Measurements from ENCODE around the gene TEDC1.

The TEDC1 gene

DNA sequence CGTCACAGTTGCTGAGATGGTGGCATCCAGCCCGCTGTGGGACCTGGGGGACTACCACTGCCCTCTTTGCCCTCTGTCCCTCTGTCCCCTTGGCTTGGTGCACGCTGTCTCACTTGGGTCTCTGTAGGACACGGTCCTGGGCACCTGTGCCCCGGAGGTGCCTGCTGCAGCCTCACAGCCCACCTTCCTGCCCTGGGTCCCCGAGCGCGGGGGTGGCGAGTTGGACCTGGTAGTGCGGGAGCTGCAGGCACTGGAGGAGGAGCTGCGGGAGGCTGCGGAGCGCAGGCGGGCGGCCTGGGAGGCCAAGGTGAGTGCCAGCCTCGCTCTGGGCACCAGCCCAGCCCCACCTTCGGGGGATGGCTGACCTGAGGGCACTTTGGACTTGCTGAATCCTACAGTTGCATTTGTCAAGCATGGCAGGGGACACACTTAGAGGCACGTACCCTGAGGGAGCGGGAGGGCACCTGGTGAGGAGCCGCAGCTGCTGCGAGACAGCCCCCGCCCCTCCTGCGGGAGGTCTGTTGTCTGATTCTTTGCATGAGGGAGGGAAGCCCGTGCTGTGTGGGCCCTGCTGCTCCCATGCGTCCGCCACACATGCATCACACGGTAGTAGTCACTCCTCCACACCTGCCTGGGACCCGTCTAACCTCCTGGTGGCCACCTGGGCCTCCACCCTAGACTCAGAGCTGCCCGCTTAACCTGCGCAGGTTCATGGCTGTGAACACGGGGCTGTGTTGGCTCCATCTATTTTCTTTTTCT is 6.8 kb downstream of the TEDC1 start:
- DNase-seq (ENCODE audit: low read depth): no peak
- H3K4me3 ChIP-seq (ENCODE audit: low read depth, low read length): no peak overlapping the region
- TF ChIP-seq, protein P1, sequence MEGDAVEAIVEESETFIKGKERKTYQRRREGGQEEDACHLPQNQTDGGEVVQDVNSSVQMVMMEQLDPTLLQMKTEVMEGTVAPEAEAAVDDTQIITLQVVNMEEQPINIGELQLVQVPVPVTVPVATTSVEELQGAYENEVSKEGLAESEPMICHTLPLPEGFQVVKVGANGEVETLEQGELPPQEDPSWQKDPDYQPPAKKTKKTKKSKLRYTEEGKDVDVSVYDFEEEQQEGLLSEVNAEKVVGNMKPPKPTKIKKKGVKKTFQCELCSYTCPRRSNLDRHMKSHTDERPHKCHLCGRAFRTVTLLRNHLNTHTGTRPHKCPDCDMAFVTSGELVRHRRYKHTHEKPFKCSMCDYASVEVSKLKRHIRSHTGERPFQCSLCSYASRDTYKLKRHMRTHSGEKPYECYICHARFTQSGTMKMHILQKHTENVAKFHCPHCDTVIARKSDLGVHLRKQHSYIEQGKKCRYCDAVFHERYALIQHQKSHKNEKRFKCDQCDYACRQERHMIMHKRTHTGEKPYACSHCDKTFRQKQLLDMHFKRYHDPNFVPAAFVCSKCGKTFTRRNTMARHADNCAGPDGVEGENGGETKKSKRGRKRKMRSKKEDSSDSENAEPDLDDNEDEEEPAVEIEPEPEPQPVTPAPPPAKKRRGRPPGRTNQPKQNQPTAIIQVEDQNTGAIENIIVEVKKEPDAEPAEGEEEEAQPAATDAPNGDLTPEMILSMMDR (IDR thresholded peaks at IDR 0.05; ENCODE audit: low read depth, low read length, missing control alignments): no peak
- in situ Hi-C loops (cut with HindIII; ENCODE audit: low sequenced_read_pairs): no loop called here

DNA sequence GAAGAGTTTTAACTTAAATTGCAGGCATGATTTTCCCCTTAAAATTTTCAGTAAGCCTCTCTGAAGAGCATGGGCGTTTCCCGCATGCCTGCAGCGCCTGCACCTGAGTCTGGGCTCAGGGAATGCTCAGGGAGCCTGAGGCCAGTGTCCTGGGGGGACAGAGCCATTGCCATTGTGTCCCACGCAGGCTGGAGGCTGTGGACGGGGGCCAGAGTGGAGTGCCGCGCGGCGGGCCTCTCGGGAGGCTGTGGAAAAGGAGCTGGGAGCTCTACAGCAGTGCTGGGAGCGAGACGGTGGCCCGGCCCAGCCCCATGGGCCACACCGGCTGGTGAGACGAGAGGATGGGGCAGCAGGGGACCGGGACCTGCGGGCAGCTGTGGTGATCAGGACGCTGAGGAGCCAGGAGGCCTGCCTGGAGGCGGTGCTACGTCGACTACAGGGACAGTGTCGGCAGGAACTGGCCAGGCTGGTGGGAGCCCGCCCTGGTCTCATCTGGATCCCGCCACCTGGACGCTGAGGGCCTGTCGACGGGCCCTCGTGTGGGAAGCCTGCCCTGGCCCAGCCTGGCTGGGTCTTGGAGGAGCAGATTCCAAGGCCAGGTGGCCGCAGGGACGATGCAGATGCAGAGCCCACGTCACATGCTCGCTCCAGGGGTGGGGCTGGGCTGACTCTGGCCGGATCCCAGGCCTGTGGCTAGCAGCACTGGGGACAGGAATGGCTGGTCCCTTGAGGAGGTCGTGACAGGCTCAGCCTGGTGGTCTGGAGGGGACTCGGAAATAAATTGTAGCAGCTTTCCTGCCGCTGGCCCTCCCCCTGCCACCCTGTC is 7.6 kb downstream of the TEDC1 start:
- in situ Hi-C loops (cut with HindIII; ENCODE audit: low sequenced_read_pairs): no loop called here
- DNase-seq (ENCODE audit: low read depth): no peak
- TF ChIP-seq, protein P1 (IDR thresholded peaks at IDR 0.05; ENCODE audit: low read depth, low read length, missing control alignments): no peak
- no peak overlapping the region for H3K4me3 ChIP-seq (ENCODE audit: low read depth, low read length)

- TF ChIP-seq, protein P1 (IDR thresholded peaks at IDR 0.05; ENCODE audit: low read depth, low read length, missing control alignments): no peak
- H3K4me3 ChIP-seq (ENCODE audit: low read depth, low read length): no peak overlapping the region
- DNase-seq (ENCODE audit: low read depth): no peak
- in situ Hi-C loops (cut with HindIII; ENCODE audit: low sequenced_read_pairs): no loop called here
Observed at GRCh38 chr14:105499256-105500035, 8.4 kb downstream of the TEDC1 start.

DNA sequence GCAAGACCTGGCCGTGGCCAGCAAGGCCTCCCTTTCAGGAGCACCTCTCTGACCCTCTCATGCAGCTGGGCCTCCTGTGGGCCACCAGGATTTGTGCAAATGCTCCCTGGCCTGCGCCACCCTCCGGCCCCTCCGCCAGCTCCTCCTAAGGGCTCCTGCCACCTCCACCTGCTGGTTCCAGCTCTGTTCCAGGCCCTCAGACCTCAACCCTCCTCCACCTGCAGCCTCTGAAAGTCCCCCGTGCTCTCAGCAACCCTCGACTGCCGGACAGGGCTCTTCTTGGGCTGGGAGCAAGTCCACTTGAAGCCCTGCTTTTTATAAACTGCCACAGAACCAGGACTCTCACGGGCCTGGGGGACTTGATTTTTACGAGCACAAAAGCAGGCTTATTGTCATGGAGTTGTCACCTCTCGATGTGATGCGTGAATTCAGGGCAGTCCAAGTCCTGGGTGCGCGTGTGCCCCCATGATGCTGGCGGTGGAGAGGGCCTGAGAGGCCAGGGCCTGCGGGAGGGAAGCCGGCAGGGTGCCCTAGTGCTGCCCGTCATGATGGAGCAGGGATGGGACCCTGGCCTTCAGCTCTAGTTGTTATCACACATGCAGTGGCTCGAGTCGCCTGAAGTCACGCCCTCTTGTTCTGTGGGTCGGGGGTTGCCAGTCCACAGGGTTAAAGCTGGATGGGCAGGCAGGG is 9.1 kb downstream of the TEDC1 start:
- TF ChIP-seq, protein P1 (IDR thresholded peaks at IDR 0.05; ENCODE audit: low read depth, low read length, missing control alignments): no peak
- in situ Hi-C loops (cut with HindIII; ENCODE audit: low sequenced_read_pairs): no loop called here
- H3K4me3 ChIP-seq (ENCODE audit: low read depth, low read length): no peak overlapping the region
- no peak for DNase-seq (ENCODE audit: low read depth)

GRCh38 chr14:105500726-105501101 is 9.7 kb downstream of the TEDC1 start:
- in situ Hi-C loops (cut with HindIII; ENCODE audit: low sequenced_read_pairs): no loop called here
- no peak for DNase-seq (ENCODE audit: low read depth)

More at GRCh38 chr14:105500726-105501101, 9.7 kb downstream of the TEDC1 start:
- TF ChIP-seq, protein P1 (IDR thresholded peaks at IDR 0.05; ENCODE audit: low read depth, low read length, missing control alignments): no peak
- no peak overlapping the region for H3K4me3 ChIP-seq (ENCODE audit: low read depth, low read length)

All from astrocyte of the cerebellum (primary cell).